ENCODE results near the gene IRX1.

The IRX1 gene

GRCh38 chr5:3600106-3601060 is 4.8 kb downstream of the IRX1 start:
- FAIRE-seq (no peak), DNase-seq (ENCODE audit: low spot score) (no peak)

DNA sequence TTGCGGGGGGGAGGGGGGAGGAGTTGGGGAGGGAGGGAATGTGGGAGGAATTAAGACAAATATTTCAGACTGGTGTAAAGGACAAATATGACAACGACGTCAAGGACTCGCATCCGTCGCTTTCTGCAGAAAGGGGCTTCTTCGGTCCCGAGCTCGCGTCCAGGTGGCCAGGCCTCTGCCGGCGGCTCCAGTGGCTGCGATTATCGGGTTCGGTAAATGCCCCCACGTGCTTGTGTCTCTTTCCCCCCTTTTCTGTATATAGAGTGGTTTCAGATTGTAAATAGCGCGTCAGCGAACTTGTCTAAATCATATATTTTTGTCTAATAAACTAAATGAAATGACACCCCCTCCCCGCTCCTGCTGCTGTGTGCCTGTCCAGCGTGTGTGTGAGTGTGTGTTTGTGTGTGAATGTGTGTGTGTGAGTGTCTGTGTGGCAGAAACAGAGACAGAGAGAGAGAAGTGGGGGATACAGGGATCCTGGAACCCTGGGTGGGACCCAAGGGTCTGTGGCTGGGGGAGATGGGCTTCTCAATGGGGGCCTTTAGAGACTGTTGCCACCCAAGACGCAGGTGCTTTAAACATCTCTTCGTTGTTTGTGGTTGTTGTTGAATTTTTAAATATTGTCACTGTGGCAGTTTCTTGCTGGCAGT is 5.6 kb downstream of the IRX1 start:
- FAIRE-seq, result no peak
- DNase-seq (ENCODE audit: low spot score), result no peak

DNA sequence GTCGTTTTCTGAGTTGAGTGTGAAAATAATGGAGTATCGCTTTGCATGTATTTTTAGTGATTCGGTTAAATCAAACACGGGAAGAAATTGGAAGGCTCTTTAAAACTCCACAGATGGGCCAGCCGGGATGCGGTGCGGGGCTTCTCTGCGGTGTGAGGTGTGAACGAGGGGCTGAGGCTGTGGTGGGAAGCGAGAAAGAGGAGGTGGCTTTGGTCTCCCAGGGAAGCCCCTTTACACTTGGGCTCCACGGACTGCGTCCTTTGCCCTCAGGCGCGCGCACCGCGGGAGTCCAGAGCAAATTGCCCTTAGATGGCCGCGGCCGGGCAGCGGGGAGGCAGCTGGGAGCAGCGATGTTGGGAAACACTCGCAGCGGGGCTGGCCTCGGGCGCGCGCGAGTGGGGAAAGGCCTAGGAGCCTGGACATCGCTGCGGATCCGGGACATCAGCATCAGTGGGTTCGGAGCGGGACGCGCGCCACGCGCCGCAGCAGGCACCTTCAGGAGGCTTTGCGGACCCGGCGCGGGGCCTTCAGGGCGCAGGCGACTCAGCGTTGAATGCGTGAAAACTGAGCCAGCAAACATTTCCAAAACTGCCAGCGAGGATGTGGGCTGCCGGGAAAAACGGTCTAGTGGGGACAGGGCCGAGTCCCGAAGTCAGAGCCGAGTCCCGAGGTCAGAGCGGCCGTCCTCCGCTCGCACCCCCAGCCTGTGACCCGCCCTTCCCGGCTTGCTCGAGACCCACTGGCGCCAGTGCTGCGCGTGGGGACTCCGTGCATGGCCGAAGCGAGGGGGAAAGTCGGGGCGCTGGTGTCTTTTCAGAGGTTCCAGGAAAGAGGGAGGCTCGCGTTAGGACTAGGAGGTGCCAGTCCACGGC is 6.5 kb downstream of the IRX1 start:
- DNase-seq (ENCODE audit: low spot score) (no peak), FAIRE-seq (no peak)

DNA sequence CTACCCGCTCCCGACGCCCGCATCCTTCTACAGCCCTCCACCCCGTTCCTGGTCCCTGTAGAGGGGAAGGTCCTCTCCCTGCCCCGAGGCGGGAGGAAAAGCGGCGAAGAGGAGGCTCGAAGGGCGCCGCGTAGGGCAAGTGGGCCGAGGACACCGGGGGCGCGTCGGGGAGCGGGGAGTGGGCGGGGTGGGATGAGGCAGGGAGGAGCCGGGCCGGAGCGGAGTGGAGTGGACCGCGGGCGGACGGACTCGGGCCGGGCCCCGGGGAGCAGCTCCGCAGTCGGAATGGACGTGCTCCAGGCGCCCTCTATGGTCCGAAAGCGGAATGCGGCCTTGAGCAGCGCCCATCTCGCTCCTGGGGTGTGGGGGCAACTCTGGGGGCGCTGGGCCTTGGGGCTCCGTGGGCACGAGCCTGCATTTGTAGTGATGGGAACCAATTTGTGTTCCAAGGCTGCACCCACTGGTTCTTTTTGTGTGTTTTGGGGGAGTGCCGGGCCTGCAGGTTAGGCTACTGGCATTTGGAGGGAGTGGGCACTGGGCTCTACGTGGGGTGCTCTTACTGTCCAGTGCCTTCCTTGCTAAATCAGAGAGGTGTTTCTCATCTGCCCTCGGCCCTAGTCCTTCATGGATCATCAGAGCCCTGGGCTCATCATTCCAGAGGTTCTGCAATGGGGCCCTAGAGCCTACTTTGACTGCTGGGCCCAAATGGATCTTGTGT is 7.3 kb downstream of the IRX1 start:
- FAIRE-seq, result no peak
- peak; percentile 45 for DNase-seq (ENCODE audit: low spot score)

DNA sequence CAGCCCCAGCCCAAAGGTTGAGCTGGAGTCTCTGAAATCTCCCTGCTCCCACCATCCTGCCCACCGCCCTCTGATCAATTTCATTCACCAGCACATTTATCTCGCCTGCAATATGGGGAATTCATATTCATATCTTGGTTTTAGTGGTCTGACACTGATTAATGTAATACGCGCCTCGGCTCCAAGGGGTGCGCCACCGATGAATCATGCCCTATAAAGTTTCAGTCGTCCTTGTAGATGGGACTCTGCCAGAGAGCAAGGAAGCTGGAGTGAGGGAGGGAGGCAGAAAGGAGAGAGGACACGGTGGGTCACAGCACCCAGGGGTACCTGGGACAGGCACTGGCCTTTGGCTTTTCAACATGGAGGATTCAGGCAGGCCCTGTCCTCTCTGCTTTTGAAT is 8.9 kb downstream of the IRX1 start:
- DNase-seq (ENCODE audit: low spot score) (peak; percentile 49), FAIRE-seq (no peak)

- no peak for DNase-seq (ENCODE audit: low spot score)
- FAIRE-seq, result no peak
Observed at GRCh38 chr5:3605298-3606010, 9.8 kb downstream of the IRX1 start.

DNA sequence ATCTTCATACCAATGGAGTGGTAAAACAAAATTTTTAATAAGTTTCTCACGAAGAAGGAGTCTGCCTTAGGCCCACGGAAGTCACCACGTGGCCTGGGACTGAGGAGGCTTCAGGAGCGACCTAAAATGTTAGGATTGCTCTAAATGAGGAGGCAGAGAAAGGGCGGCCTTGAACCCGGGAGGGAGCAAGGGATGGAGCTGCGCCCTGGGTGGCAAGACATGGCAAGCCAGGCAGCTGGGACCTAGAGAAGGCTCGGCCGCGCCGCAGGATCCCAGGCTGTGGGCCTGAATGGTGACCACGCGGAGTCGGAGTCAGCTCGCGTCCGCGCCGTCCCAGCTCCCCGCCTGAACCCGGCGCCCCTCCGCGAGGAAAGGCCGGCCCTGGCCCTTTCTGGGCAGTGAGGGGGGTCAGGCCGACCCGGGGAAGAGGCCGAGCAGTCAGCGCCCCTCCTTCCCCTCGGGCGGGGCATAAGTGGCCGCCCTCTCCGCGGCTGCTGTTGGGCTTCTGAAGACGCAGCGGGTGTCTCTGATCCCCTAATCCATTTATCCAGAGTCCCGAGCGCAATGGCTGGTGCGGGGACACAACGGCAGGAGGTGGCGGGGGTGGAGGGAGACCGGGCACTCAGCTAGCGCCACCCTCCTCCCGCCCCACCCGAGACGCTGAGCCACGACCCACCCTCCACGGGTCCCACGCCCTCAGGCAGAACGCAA is 10.6 kb downstream of the IRX1 start:
- DNase-seq (ENCODE audit: low spot score) (no peak), FAIRE-seq (no peak)

DNA sequence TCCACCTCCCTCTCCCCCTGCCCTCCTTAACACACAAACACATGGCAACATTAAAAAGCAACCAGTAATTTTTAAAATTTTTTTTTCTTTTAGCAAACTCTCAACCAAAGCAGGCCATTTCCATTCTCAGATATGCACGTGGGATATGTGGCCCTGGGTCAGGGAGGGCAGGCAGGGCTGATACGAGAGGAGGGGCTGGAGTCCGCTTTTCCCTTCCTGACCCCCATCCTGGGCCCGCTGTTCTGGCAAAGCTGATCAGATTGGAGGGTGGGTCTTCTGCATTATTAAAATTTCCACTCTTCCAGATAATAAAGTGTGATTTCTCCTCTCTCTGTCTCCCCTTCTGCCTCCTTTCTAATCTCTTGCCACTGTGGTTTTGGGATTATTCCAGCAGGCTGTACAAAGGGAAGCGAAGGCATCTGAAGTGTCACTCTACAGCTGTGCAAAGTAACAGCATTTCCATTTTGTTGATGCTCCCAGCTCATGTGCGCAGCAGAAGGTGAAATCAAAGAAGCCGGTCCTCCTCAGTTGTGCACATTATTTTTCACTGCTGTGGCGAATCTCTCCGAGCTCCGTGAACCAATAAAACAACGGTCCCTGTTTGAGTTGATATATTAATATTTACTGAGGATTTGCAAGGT is 12.0 kb downstream of the IRX1 start:
- no peak for DNase-seq (ENCODE audit: low spot score)
- FAIRE-seq, result no peak

DNA sequence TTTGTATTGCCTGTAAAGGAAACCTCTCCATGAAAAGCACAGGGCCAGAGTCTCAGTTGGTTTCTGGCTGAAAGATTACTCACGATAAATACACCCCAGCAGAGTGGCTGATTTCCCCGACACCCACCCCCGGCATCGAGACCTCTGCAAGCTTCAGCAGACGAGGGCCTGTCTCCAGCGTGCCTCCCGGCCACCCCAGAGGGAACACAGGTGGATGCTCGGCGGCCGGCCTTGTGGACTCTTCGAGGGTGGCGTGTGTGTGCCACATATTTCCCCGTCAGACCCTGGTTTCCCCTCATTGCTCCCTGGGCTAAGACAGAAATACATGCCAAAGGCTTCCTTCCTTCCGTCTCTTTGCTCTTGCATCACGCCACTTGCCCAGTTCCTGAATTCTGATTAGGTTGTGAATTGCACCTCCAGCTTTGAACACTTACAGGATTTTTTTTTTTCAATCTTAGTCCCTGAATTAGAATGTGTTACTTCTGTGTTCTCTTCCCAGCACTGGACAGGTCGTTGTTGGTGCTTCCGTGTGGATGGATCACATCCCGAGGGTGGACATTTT is 13.6 kb downstream of the IRX1 start:
- FAIRE-seq (no peak), DNase-seq (ENCODE audit: low spot score) (no peak)

DNA sequence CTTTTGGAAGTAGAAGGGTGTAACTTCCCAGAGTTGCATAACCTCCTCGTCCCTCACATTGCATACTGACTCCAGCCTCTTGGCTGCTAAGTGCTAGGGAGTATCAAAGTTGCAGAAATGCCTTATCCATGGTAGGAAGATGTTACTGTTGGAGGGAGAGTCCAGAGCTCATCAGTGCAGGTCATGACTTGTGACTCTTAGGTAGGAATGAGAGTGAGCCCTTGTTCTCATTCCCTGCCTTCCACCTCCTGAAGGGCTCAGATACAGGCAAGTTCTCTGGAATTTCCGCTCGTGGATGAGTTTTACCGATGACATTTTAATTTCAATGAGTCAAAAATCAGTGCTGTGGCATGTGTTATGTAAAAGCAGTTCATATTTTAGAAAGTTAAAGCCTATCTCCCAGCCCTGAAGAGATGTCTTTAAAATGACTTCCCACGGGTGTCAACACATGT is 17.0 kb downstream of the IRX1 start:
- DNase-seq (ENCODE audit: low spot score) (no peak), FAIRE-seq (no peak)

DNA sequence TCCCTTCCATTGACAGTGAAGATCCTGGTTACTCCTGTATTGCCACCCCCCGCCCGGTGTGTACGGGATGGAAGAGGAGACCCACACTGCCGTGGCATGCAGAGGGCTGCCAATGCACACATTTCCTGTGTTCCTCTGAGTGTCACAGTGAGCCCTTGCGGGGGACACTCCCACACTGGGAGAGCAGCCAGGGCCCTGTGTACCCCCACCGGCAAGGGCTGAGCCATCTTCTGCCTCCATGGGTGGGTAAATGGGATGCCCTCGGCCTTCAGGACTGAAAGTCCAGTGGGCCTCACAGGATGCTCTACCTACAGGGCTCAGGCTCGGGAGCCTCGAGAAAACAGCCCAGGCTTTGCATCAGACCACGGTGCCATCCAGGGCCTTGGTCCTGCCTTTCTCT is 18.1 kb downstream of the IRX1 start:
- no peak for FAIRE-seq
- DNase-seq (ENCODE audit: low spot score), result no peak

- FAIRE-seq (peak; percentile 44), DNase-seq (ENCODE audit: low spot score) (no peak)
Observed at GRCh38 chr5:3615217-3615616, 19.6 kb downstream of the IRX1 start.

- DNase-seq (ENCODE audit: low spot score) (no peak), FAIRE-seq (no peak)
Observed at GRCh38 chr5:3615829-3616228, 20.2 kb downstream of the IRX1 start.

GRCh38 chr5:3619579-3619978 is 23.9 kb downstream of the IRX1 start:
- DNase-seq (ENCODE audit: low spot score) (no peak), FAIRE-seq (no peak)

DNA sequence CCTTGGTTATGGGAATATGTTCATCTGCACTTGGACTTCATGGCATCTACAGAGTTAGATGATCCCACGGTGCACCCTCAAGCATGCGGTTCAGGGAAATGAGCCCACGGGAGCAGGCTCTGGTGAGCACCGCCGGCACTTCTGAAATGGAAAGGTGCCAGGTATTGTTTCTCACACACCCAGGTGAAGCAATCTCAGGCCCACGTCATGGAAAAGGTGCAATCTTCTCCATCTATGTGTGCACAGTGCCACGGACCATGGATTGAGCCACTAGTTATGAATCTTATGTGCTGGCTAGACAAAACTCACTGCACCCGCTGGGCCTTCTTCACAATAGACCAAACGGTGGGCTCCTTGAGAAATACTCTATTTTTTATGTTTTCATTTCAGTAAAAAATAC is 27.3 kb downstream of the IRX1 start:
- DNase-seq (ENCODE audit: low spot score) (no peak), FAIRE-seq (no peak)

GRCh38 chr5:3625626-3626025 is 30.0 kb downstream of the IRX1 start:
- no peak for DNase-seq (ENCODE audit: low spot score)
- no peak for FAIRE-seq

- no peak for FAIRE-seq
Observed at GRCh38 chr5:3634061-3634460, 38.4 kb downstream of the IRX1 start.

DNA sequence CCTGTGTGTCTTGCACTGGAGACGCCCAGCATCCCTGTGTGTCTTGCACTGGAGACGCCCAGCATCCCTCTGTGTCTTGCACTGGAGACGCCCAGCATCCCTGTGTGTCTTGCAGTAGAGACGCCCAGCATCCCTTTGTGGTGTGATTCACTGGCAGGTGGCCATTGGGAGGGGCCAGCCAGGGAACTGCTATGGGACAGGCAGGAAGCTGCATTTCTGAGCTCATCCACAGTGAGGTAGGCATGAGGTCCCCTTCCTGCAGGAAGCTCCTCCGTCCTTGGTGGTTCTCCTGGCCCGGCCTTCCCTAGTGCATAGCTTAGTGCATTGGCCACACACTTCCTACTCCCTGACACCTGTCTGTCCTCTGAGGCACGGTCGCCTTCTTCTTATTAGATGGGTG is 43.5 kb downstream of the IRX1 start:
- DNase-seq (ENCODE audit: low spot score) (no peak), FAIRE-seq (no peak)

More at GRCh38 chr5:3634061-3634460, 38.4 kb downstream of the IRX1 start:
- DNase-seq (ENCODE audit: low spot score), result no peak

GRCh38 chr5:3642231-3642630 is 46.6 kb downstream of the IRX1 start:
- FAIRE-seq (no peak), DNase-seq (ENCODE audit: low spot score) (no peak)

Measured in urothelium cell line (cell line).